Nephron progenitor cell (in vitro differentiated cells): ENCODE results near the gene DFFB.

ENCODE experiments used
- DNase-seq: peaks from one replicate; pipeline ENCODE4 v3.0.0; 2021
- H3K27ac Mint-ChIP-seq: 2 replicates; pipeline ENCODE4 v1.8.0; 2021; ENCODE audit warnings: mild to moderate bottlenecking, moderate library complexity, mixed read lengths
- H3K27me3 Mint-ChIP-seq: 2 replicates; pipeline ENCODE4 v1.8.0; 2021; ENCODE audit warnings: mild to moderate bottlenecking, low read depth, mixed read lengths; ENCODE audit not compliant: poor library complexity
- H3K36me3 Mint-ChIP-seq: 2 replicates; pipeline ENCODE4 v1.8.0; 2021; ENCODE audit warnings: low read depth, mixed read lengths
- H3K4me1 Mint-ChIP-seq: 2 replicates; pipeline ENCODE4 v1.8.0; 2021; ENCODE audit warnings: mixed read lengths
- H3K4me3 Mint-ChIP-seq: 2 replicates; pipeline ENCODE4 v1.8.0; 2021; ENCODE audit warnings: mild to moderate bottlenecking, moderate library complexity, mixed read lengths
- H3K9me3 Mint-ChIP-seq: 2 replicates; pipeline ENCODE4 v1.8.0; 2021; ENCODE audit warnings: mild to moderate bottlenecking, moderate library complexity, mixed read lengths
- TF ChIP-seq, protein P1 (sequence below): fragments of 200-600 bp; sonication (generic); IDR thresholded peaks from 2 replicates; pipeline ENCODE4 v1.5.0; 2021; ENCODE audit warnings: antibody characterized with exemption

DFFB gene

GRCh38 chr1:3924825-3925220 is 67.5 kb downstream of the DFFB start:
- Mint-ChIP-seq H3K27ac (no peak overlapping the region), H3K9me3 (peaks cover 4% of the 10 kb centered on the region), H3K36me3 (no peaks in the 10 kb centered on the region), H3K27me3 (peaks cover 21% of the 10 kb centered on the region), H3K4me3 (no peak overlapping the region), H3K4me1 (peaks cover 10% of the 10 kb centered on the region)
- no peak for DNase-seq
- TF ChIP-seq, protein P1, sequence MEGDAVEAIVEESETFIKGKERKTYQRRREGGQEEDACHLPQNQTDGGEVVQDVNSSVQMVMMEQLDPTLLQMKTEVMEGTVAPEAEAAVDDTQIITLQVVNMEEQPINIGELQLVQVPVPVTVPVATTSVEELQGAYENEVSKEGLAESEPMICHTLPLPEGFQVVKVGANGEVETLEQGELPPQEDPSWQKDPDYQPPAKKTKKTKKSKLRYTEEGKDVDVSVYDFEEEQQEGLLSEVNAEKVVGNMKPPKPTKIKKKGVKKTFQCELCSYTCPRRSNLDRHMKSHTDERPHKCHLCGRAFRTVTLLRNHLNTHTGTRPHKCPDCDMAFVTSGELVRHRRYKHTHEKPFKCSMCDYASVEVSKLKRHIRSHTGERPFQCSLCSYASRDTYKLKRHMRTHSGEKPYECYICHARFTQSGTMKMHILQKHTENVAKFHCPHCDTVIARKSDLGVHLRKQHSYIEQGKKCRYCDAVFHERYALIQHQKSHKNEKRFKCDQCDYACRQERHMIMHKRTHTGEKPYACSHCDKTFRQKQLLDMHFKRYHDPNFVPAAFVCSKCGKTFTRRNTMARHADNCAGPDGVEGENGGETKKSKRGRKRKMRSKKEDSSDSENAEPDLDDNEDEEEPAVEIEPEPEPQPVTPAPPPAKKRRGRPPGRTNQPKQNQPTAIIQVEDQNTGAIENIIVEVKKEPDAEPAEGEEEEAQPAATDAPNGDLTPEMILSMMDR, result no peak

DNA sequence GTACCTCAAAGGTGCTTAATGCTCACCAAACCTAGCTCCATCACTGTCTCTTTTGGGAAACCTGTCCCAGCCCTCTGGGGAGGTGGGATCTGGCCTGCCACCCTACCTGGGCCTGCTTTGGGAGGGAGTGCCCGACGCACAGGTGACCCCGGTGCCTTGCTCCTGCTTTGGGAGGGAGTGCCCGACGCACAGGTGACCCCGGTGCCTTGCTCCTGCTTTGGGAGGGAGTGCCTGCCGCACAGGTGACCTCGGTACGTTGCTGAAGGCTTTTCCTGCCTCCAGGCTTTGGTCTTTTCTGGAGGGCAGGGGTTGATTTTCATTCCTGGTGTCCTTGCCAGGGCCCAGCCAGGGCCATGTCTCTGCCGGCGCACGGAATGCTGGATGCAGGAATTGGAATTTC is 68.0 kb downstream of the DFFB start:
- Mint-ChIP-seq H3K9me3 (peaks cover 7% of the 10 kb centered on the region), H3K27ac (no peak overlapping the region), H3K4me3 (no peak overlapping the region), H3K27me3 (peaks cover 21% of the 10 kb centered on the region), H3K36me3 (no peaks in the 10 kb centered on the region), H3K4me1 (peaks cover 12% of the 10 kb centered on the region)
- DNase-seq, result no peak
- TF ChIP-seq, protein P1, result no peak

DNA sequence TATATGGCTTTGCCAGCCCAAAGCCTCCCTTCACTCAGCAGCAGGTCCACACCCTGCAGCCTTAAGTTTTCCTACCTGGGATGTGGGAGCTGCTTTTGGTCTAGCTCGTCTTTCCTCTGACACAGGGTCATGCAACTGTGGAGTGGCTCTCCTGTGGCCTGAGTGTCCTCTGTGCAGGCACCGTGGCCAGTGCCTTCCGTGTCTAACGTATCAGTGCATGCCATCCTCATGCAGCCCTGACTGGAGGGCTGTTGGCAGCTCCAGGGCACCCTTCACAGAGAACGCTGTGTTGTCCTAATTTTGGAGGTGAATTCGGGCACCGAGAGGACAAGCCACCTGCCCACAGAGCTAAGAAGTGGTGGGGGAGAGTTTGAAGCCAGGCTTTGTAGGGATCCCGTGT is 68.5 kb downstream of the DFFB start:
- no peaks in the 10 kb centered on the region for H3K36me3 Mint-ChIP-seq
- TF ChIP-seq, protein P1, result no peak
- H3K27ac Mint-ChIP-seq, result no peak overlapping the region
- peaks cover 11% of the 10 kb centered on the region for H3K9me3 Mint-ChIP-seq
- H3K4me3 Mint-ChIP-seq, result no peak overlapping the region
- peaks cover 16% of the 10 kb centered on the region for H3K4me1 Mint-ChIP-seq
- H3K27me3 Mint-ChIP-seq, result peaks cover 20% of the 10 kb centered on the region
- no peak for DNase-seq

DNA sequence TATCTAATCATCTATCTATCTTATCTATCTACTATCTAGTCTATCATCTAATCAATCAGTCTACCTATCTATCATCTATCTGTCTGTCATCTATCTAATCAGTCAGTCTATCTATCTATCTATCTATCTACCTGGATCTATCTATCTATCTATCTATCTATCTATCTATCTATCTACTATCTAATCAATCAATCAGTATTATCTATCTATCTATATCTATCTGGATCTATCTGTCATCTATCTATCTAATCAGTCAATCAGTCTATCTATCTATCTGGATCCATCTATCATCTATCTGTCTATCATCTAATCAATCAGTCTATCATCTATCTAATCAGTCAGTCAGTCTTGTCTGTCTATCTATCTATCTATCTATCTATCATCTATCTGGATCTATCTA is 69.7 kb downstream of the DFFB start:
- DNase-seq, result no peak
- Mint-ChIP-seq H3K4me3 (no peak overlapping the region), H3K4me1 (peaks cover 16% of the 10 kb centered on the region), H3K9me3 (peaks cover 11% of the 10 kb centered on the region), H3K27me3 (peaks cover 22% of the 10 kb centered on the region), H3K27ac (no peak overlapping the region), H3K36me3 (no peaks in the 10 kb centered on the region)
- TF ChIP-seq, protein P1, result no peak

DNA sequence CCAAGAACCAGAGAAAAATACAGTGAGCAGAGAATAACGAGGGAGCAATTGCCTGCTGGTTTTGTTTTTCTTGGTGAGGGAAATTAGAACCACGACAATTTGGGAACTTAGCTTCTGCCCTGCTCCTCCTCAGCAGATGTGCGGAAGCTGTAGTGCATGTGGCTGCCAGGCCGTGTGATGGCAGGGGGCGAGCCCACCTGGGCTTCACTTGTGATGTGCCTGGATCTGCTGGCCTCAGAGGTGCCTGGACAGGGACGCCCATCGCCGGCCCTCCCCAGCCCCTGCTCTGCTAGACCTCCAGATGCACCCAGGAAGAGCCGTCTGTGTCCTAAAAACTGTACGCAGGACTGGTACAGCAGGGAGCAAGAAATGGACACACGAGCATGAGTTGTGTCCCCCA is 71.3 kb downstream of the DFFB start:
- Mint-ChIP-seq H3K27me3 (peaks cover 22% of the 10 kb centered on the region), H3K27ac (no peak overlapping the region), H3K9me3 (peaks cover 11% of the 10 kb centered on the region), H3K4me1 (peaks cover 16% of the 10 kb centered on the region), H3K4me3 (no peak overlapping the region), H3K36me3 (no peaks in the 10 kb centered on the region)
- TF ChIP-seq, protein P1, result no peak
- DNase-seq, result no peak

- Mint-ChIP-seq H3K27me3 (peaks cover 19% of the 10 kb centered on the region), H3K9me3 (peaks cover 11% of the 10 kb centered on the region), H3K36me3 (no peaks in the 10 kb centered on the region), H3K4me3 (no peak overlapping the region), H3K4me1 (peaks cover 12% of the 10 kb centered on the region), H3K27ac (no peak overlapping the region)
- TF ChIP-seq, protein P1, result no peak
- DNase-seq, result no peak
Measured at GRCh38 chr1:3929126-3929525, 71.8 kb downstream of the DFFB start.
